Subcutaneous abdominal adipose tissue (tissue), 5 donors: Measurements from ENCODE around the gene TJAP1.

Source experiments
- H3K27ac ChIP-seq: one replicate; pipeline ENCODE4 v1.7.0; 2013; ENCODE audit warnings: low read depth, mild to moderate bottlenecking, inconsistent platforms, low read length, moderate library complexity
- H3K27me3 ChIP-seq, 5 donors: one replicate each; pipeline ENCODE4 v1.7.0; 2013; ENCODE audit warnings: low read length in 5 of 5, inconsistent platforms in 1 of 5; ENCODE audit not compliant: control insufficient read depth in 5 of 5, insufficient read depth in 4 of 5
- H3K36me3 ChIP-seq, 5 donors: one replicate each; pipeline ENCODE4 v1.7.0; 2013; ENCODE audit warnings: low read length in 5 of 5; ENCODE audit not compliant: control insufficient read depth in 5 of 5, insufficient read depth in 5 of 5
- H3K4me1 ChIP-seq, 5 donors: one replicate each; pipeline ENCODE4 v1.7.0; 2013; ENCODE audit warnings: low read length in 5 of 5, mild to moderate bottlenecking in 3 of 5, moderate library complexity in 1 of 5; ENCODE audit not compliant: control insufficient read depth in 5 of 5, insufficient read depth in 5 of 5
- H3K4me3 ChIP-seq, 5 donors: one replicate each; pipeline ENCODE4 v1.7.0; 2013; ENCODE audit warnings: low read length in 5 of 5, low read depth in 1 of 5
- H3K9ac ChIP-seq, 5 donors: one replicate each; pipeline ENCODE4 v1.7.0; 2013; ENCODE audit warnings: low read length in 5 of 5, mild to moderate bottlenecking in 4 of 5, moderate library complexity in 3 of 5
- H3K9me3 ChIP-seq, 5 donors: one replicate each; pipeline ENCODE4 v1.7.0; 2013; ENCODE audit warnings: low read length in 5 of 5; ENCODE audit not compliant: control insufficient read depth in 5 of 5
- donor health status: healthy.
- donor health status: healthy.
- donor health status: healthy.
- donor health status: healthy.
- donor health status: healthy.

Gene TJAP1

DNA sequence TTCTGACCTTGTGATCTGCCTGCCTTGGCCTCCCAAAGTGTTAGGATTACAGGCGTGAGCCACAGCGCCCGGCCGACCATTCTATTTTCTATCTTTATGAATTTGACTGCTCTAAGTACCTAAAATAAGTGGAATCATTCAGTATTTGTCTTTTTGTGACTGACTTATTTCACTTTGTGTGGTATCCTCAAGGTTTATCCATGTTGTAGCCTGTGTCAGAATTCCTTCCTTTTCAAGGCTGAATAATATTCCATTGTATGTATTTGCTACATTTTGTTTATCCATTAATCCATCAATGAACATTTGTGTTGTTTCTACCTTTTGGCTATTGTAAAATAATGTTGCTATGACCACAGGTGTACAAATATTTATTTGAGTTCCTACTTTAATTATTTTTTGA is 4.9 kb upstream of the TJAP1 start:
- H3K4me3 ChIP-seq: no peak overlapping the region
- no peaks in the 10 kb centered on the region for H3K9me3 ChIP-seq
- H3K27me3 ChIP-seq: peaks cover 0 to 11% (median 4%) of the 10 kb centered on the region in 5 donors
- H3K27ac ChIP-seq: no peak overlapping the region
- H3K4me1 ChIP-seq: peaks cover 0 to 5% (median 3%) of the 10 kb centered on the region in 5 donors
- H3K9ac ChIP-seq: no peak overlapping the region
- H3K36me3 ChIP-seq: no peaks in the 10 kb centered on the region

DNA sequence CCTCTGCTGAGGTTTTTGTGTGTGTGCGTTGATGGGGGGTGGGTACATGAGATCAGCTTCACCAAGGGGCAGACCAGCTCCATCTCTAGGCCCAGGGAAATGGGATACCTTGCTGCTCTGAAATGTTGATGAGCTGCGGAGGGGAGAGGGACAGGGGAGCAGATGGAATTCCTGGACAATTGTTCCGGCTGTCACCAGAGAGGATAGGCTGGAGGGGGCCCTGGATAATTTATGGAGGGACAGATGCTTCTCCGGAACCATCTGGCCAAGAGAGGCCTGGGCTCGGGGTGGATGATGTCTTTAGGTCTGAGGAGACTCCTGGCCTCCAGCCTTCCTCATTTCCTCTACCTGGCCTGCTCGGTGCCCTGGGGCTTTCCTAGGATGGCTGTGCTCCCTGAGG is 1.9 kb upstream of the TJAP1 start:
- Histone ChIP-seq H3K4me3 (no peak overlapping the region), H3K36me3 (no peaks in the 10 kb centered on the region), H3K4me1 (peaks cover 5 to 18% (median 15%) of the 10 kb centered on the region in 5 donors), H3K27ac (no peak overlapping the region), H3K9ac (no peak overlapping the region), H3K9me3 (no peaks in the 10 kb centered on the region), H3K27me3 (no peaks in the 10 kb centered on the region)

DNA sequence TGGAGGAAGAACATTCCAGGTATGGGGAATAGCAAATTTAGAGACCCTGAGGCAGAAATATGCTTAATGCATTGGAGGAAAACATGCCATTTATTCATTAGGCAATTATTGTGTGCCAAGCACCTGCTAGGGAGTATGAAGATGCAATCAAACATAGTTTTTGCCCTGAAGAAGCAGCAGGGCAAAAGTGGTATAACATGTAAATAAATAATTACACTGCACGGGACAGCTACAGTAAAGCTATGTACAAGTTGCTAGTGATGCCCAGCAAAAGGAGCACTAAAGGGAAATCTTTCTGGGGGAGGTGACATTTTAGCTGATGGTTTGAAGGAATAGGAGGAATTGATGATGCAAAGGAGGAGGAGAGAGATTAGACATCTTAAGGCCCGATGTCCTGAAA is 624 bp upstream of the TJAP1 start:
- no peaks in the 10 kb centered on the region for H3K9me3 ChIP-seq
- H3K9ac ChIP-seq: peak overlapping the region in 2 of 5 donors; percentile 19 to 97
- no peaks in the 10 kb centered on the region for H3K27me3 ChIP-seq
- peaks cover 5 to 18% (median 15%) of the 10 kb centered on the region in 5 donors for H3K4me1 ChIP-seq
- peaks cover 0 to 3% (median 0%) of the 10 kb centered on the region in 5 donors for H3K36me3 ChIP-seq
- H3K4me3 ChIP-seq: peak overlapping the region; percentile 47 to 81 (median 64)
- peak overlapping the region; percentile 79 for H3K27ac ChIP-seq

DNA sequence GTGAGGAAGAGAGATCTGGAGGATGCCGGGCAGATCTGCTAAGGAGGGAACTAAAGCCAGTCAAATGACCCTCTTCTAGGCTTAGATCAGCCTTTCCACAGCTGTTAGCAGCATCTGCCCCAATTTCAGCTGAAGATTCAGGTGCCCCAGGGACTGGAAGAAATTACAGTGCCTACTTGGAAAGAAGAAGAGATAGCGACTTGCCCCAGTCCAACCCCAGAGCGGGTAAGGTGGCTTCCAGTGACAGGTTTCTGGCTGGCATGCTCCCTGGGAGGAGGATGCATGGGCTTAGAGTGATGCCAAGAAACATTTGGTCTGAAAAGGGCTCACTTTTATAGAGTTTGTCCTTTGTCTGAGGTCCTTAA is 620 bp downstream of the TJAP1 start:
- Histone ChIP-seq H3K36me3 (peaks cover 0 to 4% (median 0%) of the 10 kb centered on the region in 5 donors), H3K4me1 (peaks cover 5 to 18% (median 15%) of the 10 kb centered on the region in 5 donors), H3K27ac (peak overlapping the region; percentile 79)

DNA sequence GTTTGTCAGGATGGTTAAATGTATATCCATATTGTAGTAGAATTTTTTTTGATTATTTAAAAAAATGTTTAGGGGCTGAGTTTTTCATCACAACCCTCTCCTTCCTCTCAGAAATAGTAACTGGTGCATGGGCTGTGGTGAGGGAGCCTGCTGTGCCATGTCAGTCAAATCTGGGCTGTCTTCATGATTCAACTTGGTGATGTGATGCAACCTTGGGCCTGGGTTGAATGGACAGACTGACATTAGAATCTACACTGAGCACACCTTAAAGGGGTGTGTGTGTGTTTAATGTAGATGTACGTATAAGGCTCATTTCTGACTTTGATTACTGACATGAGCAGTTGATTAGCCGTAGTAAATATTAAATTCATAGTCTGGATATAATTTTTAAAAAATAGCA is 3.7 kb downstream of the TJAP1 start:
- Histone ChIP-seq H3K4me3 (no peak overlapping the region), H3K9ac (no peak overlapping the region)

More for the DNA sequence above, 620 bp downstream of the TJAP1 start:
- no peaks in the 10 kb centered on the region for H3K27me3 ChIP-seq
- H3K9ac ChIP-seq: peak overlapping the region; percentile 65 to 97 (median 96)
- H3K4me3 ChIP-seq: peak overlapping the region; percentile 64 to 93 (median 77)
- no peaks in the 10 kb centered on the region for H3K9me3 ChIP-seq

DNA sequence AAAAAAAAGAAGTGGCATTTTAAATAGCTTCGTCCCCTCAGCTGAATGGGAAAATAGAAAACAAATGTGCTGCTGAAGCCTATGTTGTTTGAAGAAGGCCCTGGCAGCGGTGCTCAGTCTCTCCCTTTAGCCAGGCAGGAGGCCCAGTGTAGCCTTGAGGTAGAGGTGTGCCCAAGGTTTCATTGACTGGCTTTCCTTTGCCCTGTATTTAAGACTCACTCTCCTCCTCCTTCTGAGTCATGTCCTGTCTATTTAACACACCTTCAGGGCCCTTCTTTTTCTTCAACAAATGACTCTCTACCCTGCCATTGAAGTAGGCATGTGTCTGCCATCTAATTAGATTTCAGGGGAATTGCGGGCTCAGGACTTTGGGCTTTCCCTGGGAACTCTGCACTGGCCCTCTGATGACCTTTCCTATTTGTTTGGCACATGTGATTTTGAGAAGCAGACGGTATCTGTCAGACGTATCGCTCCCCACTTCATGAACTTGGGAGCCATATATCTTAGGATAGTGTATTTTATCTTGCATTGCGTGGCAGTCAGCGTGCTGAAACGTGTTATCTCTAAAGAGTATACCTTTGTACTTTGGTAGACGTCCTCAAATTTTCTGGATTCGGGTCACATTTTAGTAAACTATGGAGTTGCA is 4.3 kb downstream of the TJAP1 start:
- H3K4me1 ChIP-seq: peaks cover 5 to 25% (median 16%) of the 10 kb centered on the region in 5 donors
- H3K9ac ChIP-seq: peak overlapping the region in 1 of 5 donors; percentile 4
- no peak overlapping the region for H3K4me3 ChIP-seq
- H3K27me3 ChIP-seq: no peaks in the 10 kb centered on the region
- no peak overlapping the region for H3K27ac ChIP-seq
- peaks cover 0 to 7% (median 4%) of the 10 kb centered on the region in 5 donors for H3K36me3 ChIP-seq
- H3K9me3 ChIP-seq: no peaks in the 10 kb centered on the region

More for the DNA sequence above, 3.7 kb downstream of the TJAP1 start:
- peaks cover 5 to 25% (median 16%) of the 10 kb centered on the region in 5 donors for H3K4me1 ChIP-seq
- peaks cover 0 to 5% (median 4%) of the 10 kb centered on the region in 5 donors for H3K36me3 ChIP-seq
- H3K27me3 ChIP-seq: no peaks in the 10 kb centered on the region
- H3K9me3 ChIP-seq: no peaks in the 10 kb centered on the region
- H3K27ac ChIP-seq: no peak overlapping the region

DNA sequence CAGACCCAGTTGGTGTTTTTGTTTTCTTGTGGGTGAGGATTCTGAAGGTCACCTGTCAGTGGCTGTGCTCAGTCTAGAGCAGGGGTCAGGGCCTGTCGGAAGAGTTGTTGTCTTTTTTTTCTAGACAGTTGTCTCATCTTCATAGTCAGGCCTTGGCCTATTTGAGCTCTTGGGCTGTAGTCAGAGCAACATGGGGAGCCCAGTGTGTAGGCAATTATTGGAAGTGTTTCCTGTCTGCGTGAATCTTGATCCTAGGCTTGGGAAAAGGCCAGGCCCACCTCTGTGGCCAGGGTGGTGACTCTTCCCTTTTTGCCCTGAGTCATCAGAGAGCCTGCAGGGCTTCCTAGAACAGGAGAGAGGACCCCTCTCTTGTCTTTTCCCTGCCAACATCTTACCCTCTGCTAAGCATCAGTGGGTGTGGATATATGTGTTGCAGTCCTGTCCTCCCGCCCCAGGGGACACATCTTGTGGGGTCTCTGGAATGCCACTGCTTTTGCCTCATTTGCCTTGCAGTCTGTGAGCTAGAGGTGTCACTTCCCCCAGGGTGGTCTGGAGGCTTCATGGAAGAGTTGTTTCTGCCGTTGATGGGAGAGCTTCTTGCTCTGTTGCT is 11.4 kb downstream of the TJAP1 start:
- Histone ChIP-seq H3K4me3 (no peak overlapping the region), H3K9ac (no peak overlapping the region), H3K4me1 (peaks cover 2 to 24% (median 12%) of the 10 kb centered on the region in 5 donors), H3K36me3 (peaks cover 3 to 15% (median 12%) of the 10 kb centered on the region in 5 donors), H3K27ac (no peak overlapping the region), H3K27me3 (no peaks in the 10 kb centered on the region), H3K9me3 (no peaks in the 10 kb centered on the region)

DNA sequence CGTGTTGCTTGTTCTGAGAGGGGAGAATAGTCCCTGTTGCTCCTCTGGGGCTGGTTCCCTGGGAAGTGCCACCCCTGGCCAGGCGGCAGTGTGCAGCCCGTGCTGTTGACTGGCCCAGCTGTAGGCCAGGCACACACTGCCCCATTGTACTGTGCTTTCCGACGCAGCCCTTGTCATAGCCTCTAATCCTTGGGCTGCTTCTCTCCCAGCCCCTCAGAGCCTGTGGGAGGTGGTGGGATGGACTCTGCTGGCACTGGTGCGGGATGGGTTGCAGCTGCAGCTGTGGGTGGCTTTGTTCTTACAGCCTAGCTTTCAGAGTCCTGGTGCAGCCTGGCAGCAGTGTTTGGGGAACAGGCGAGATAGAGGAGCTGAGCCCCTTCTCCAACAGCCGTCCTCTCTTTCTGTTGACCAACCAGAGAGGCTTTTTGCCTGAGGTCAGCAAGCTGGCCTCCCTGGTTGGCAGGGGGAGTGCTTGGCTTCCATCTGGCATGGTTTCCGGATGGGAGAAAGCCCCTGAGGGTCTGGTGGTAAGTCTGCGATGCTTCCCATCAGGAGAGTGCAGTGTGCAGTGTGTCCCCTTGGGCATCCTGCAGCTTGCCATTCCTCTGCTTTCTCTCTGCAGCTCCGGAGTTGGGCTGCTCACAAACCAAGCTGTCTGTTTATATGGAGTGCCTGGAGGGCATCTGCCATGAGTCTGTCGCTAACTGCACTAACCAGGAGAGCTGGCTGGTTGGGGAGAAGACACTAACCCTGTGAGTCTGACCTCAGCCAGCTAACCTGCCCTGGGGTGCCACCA is 12.1 kb downstream of the TJAP1 start:
- Histone ChIP-seq H3K4me3 (no peak overlapping the region), H3K36me3 (peaks cover 3 to 15% (median 12%) of the 10 kb centered on the region in 5 donors), H3K9me3 (no peaks in the 10 kb centered on the region), H3K9ac (no peak overlapping the region), H3K27ac (no peak overlapping the region), H3K27me3 (no peaks in the 10 kb centered on the region), H3K4me1 (peaks cover 2 to 24% (median 12%) of the 10 kb centered on the region in 5 donors)

DNA sequence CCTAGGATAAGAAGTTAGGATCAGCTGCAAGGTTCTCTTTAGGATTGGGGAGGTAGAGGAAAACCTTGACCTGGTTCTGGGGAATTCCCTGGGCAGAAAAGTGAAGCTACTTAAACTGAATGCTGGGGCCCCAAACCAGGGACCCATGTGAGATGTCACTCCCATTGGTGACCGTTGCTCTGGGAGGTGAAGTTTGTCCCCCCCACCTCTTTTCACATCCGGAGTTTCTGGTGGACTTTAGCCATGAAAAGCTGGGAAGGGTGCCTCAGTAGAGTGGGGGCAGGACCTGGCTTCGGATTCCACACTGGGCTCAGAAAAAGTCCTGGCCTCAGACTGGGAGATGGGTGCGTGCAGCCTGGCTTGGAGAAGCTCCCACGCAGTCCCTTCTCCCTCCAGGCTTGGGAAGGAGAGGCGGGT is 13.2 kb downstream of the TJAP1 start:
- Histone ChIP-seq H3K9me3 (no peaks in the 10 kb centered on the region), H3K4me3 (no peak overlapping the region), H3K36me3 (peaks cover 2 to 15% (median 8%) of the 10 kb centered on the region in 5 donors), H3K9ac (peak overlapping the region in 1 of 5 donors; percentile 30), H3K27ac (no peak overlapping the region), H3K4me1 (peaks cover 4 to 27% (median 12%) of the 10 kb centered on the region in 5 donors), H3K27me3 (no peaks in the 10 kb centered on the region)
